ENCODE results near the gene UBTF.

UBTF gene

GRCh38 chr17:44209786-44210341 is 9.6 kb downstream of the UBTF start:
- TF ChIP-seq CTCF (IDR thresholded peaks at IDR 0.05; ENCODE audit: low read depth, low read length, missing control alignments): no peak
- H3K4me3 ChIP-seq (replicated peaks; ENCODE audit: low read depth, low read length): no peak overlapping the region
- no peak for DNase-seq (ENCODE audit: extremely low read depth, low read depth)

GRCh38 chr17:44207743-44208142 is 11.7 kb downstream of the UBTF start:
- H3K4me3 ChIP-seq (replicated peaks; ENCODE audit: low read depth, low read length): no peak overlapping the region
- TF ChIP-seq CTCF (IDR thresholded peaks at IDR 0.05; ENCODE audit: low read depth, low read length, missing control alignments): no peak
- no peak for DNase-seq (ENCODE audit: extremely low read depth, low read depth)

GRCh38 chr17:44207319-44207718 is 12.2 kb downstream of the UBTF start:
- DNase-seq (ENCODE audit: extremely low read depth, low read depth): no peak
- TF ChIP-seq CTCF (IDR thresholded peaks at IDR 0.05; ENCODE audit: low read depth, low read length, missing control alignments): no peak
- no peak overlapping the region for H3K4me3 ChIP-seq (replicated peaks; ENCODE audit: low read depth, low read length)

GRCh38 chr17:44206825-44207155 is 12.7 kb downstream of the UBTF start:
- H3K4me3 ChIP-seq (replicated peaks; ENCODE audit: low read depth, low read length): no peak overlapping the region
- no peak for TF ChIP-seq CTCF (IDR thresholded peaks at IDR 0.05; ENCODE audit: low read depth, low read length, missing control alignments)
- no peak for DNase-seq (ENCODE audit: extremely low read depth, low read depth)

- peak; percentile 22 for TF ChIP-seq CTCF (IDR thresholded peaks at IDR 0.05; ENCODE audit: low read depth, low read length, missing control alignments)
- DNase-seq (ENCODE audit: extremely low read depth, low read depth): no peak
- H3K4me3 ChIP-seq (replicated peaks; ENCODE audit: low read depth, low read length): no peak overlapping the region
Measured at GRCh38 chr17:44205962-44206824, 13.3 kb downstream of the UBTF start.

- no peak overlapping the region for H3K4me3 ChIP-seq (replicated peaks; ENCODE audit: low read depth, low read length)
- no peak for TF ChIP-seq CTCF (IDR thresholded peaks at IDR 0.05; ENCODE audit: low read depth, low read length, missing control alignments)
- DNase-seq (ENCODE audit: extremely low read depth, low read depth): no peak
Measured at GRCh38 chr17:44204441-44204882, 15.0 kb downstream of the UBTF start.
